Effector CD8-positive, alpha-beta T cell (primary cell): ENCODE measurements around the gene TPO.

Source experiments
- DNase-seq: peaks from one replicate; lab custom pipeline; 2025; lab: John Stamatoyannopoulos, UW

TPO gene

GRCh38 chr2:1448009-1448408 is 34.7 kb downstream of the TPO start:
- DNase-seq, result no peak

- no peak for DNase-seq
Measured at GRCh38 chr2:1450915-1451314, 37.7 kb downstream of the TPO start.

- DNase-seq, result no peak
Measured at GRCh38 chr2:1451422-1451821, 38.2 kb downstream of the TPO start.

- no peak for DNase-seq
Measured at GRCh38 chr2:1453561-1453960, 40.3 kb downstream of the TPO start.

- DNase-seq, result no peak
Measured at GRCh38 chr2:1454346-1454745, 41.1 kb downstream of the TPO start.

GRCh38 chr2:1455466-1455865 is 42.2 kb downstream of the TPO start:
- DNase-seq, result no peak

GRCh38 chr2:1458432-1458831 is 45.2 kb downstream of the TPO start:
- DNase-seq, result no peak

GRCh38 chr2:1459727-1460126 is 46.5 kb downstream of the TPO start:
- no peak for DNase-seq

- no peak for DNase-seq
Measured at GRCh38 chr2:1460851-1461418, 47.7 kb downstream of the TPO start.

GRCh38 chr2:1461507-1462390 is 48.5 kb downstream of the TPO start:
- no peak for DNase-seq

GRCh38 chr2:1462994-1463393 is 49.7 kb downstream of the TPO start:
- no peak for DNase-seq

GRCh38 chr2:1472350-1472749 is 59.1 kb downstream of the TPO start:
- DNase-seq, result no peak

- no peak for DNase-seq
Measured at GRCh38 chr2:1476617-1477195, 63.4 kb downstream of the TPO start.

- DNase-seq, result no peak
Measured at GRCh38 chr2:1477196-1478040, 64.2 kb downstream of the TPO start.

GRCh38 chr2:1478311-1479305 is 65.3 kb downstream of the TPO start:
- DNase-seq, result no peak

GRCh38 chr2:1479346-1479745 is 66.1 kb downstream of the TPO start:
- DNase-seq, result no peak

- no peak for DNase-seq
Measured at GRCh38 chr2:1480671-1481076, 67.4 kb downstream of the TPO start.

- no peak for DNase-seq
Measured at GRCh38 chr2:1481406-1482252, 68.4 kb downstream of the TPO start.

- DNase-seq, result no peak
Measured at GRCh38 chr2:1482253-1482675, 69.0 kb downstream of the TPO start.

GRCh38 chr2:1482981-1483380 is 69.7 kb downstream of the TPO start:
- no peak for DNase-seq
